Mesothelial cell of epicardium (in vitro differentiated cells): ENCODE data around the gene DNMBP. TPM values are rescaled to one million over a fixed set of nuclear protein-coding genes. Genes with fewer than 3 reads are reported as not detected.

Experiments
- DNase-seq, 2 experiments: peaks; one replicate each; pipeline ENCODE4 v3.0.0; 2021; ENCODE audit warnings: low spot score in 2 of 2; ENCODE audit not compliant: unreplicated experiment in 2 of 2
- H3K27ac Mint-ChIP-seq: 2 replicates; pipeline ENCODE4 v1.8.0; 2021; ENCODE audit warnings: mixed read lengths
- H3K27me3 Mint-ChIP-seq: 2 replicates; pipeline ENCODE4 v1.8.0; 2021; ENCODE audit warnings: low read depth, mixed read lengths
- H3K36me3 Mint-ChIP-seq: 2 replicates; pipeline ENCODE4 v1.8.0; 2021; ENCODE audit warnings: mixed read lengths
- H3K4me1 Mint-ChIP-seq: 2 replicates; pipeline ENCODE4 v1.8.0; 2021; ENCODE audit warnings: mixed read lengths
- H3K4me3 Mint-ChIP-seq: 2 replicates; pipeline ENCODE4 v1.8.0; 2021; ENCODE audit warnings: mild to moderate bottlenecking, moderate library complexity, mixed read lengths
- H3K9me3 Mint-ChIP-seq: 2 replicates; pipeline ENCODE4 v1.8.0; 2021; ENCODE audit warnings: mixed read lengths
- CTCF ChIP-seq: fragments of 200-600 bp; sonication (generic); IDR thresholded peaks from one replicate; pipeline ENCODE4 v1.5.0; 2021; ENCODE audit warnings: antibody characterized with exemption; ENCODE audit not compliant: unreplicated experiment
- total RNA-seq: library from RNA; stranded (reverse); gene quantifications from 3 replicates; pipeline ENCODE4 v1.2.1, GENCODE V29; 2021

Gene DNMBP
- total RNA-seq, 1 donor from 2014 or later: 35.8 TPM

- Mint-ChIP-seq H3K4me1 (peaks cover 37% of the 10 kb centered on the region), H3K4me3 (peak overlapping the region; percentile 64), H3K27ac (peak overlapping the region; percentile 96), H3K36me3 (peaks cover 18% of the 10 kb centered on the region), H3K9me3 (no peaks in the 10 kb centered on the region), H3K27me3 (no peaks in the 10 kb centered on the region)
- no peak for TF ChIP-seq CTCF
- DNase-seq: peak; percentile 49 to 66
These were observed 91.6 kb downstream of the DNMBP start for GRCh38 chr10:99917963-99918825.

- Mint-ChIP-seq H3K27ac (peak overlapping the region; percentile 47), H3K4me1 (peaks cover 38% of the 10 kb centered on the region), H3K4me3 (no peak overlapping the region), H3K9me3 (no peaks in the 10 kb centered on the region), H3K36me3 (peaks cover 13% of the 10 kb centered on the region), H3K27me3 (no peaks in the 10 kb centered on the region)
- no peak for DNase-seq
- TF ChIP-seq CTCF: no peak
These were observed 93.0 kb downstream of the DNMBP start for GRCh38 chr10:99916776-99917175.

GRCh38 chr10:99915414-99915813 is 94.3 kb downstream of the DNMBP start:
- Mint-ChIP-seq H3K27ac (no peak overlapping the region), H3K4me1 (peaks cover 40% of the 10 kb centered on the region), H3K27me3 (no peaks in the 10 kb centered on the region), H3K9me3 (no peaks in the 10 kb centered on the region), H3K36me3 (peaks cover 7% of the 10 kb centered on the region), H3K4me3 (no peak overlapping the region)
- no peak for TF ChIP-seq CTCF
- DNase-seq: no peak

- Mint-ChIP-seq H3K27ac (peak overlapping the region; percentile 96), H3K36me3 (peaks cover 3% of the 10 kb centered on the region), H3K27me3 (no peaks in the 10 kb centered on the region), H3K4me3 (peak overlapping the region; percentile 69), H3K4me1 (peaks cover 40% of the 10 kb centered on the region), H3K9me3 (no peaks in the 10 kb centered on the region)
- no peak for TF ChIP-seq CTCF
- no peak for DNase-seq
These were observed 95.5 kb downstream of the DNMBP start for GRCh38 chr10:99914236-99914635.

- Mint-ChIP-seq H3K27me3 (no peaks in the 10 kb centered on the region), H3K4me3 (peak overlapping the region; percentile 69), H3K27ac (peak overlapping the region; percentile 96), H3K36me3 (peaks cover 3% of the 10 kb centered on the region), H3K9me3 (no peaks in the 10 kb centered on the region), H3K4me1 (peaks cover 36% of the 10 kb centered on the region)
- DNase-seq: peak; percentile 21 to 51
- TF ChIP-seq CTCF: no peak
These were observed 95.9 kb downstream of the DNMBP start for GRCh38 chr10:99913831-99914235.
